K562 (cell line): ENCODE measurements around the gene ELMO3. TPM values are rescaled to one million over a fixed set of nuclear protein-coding genes. Genes with fewer than 3 reads are reported as not detected.

Experiments used
- ASH1L ChIP-seq: fragments of 450-650 bp; IDR thresholded peaks from 2 replicates; pipeline ENCODE4 v1.6.1; 2018; ENCODE audit warnings: borderline replicate concordance, mild to moderate bottlenecking, low read depth; ENCODE audit not compliant: partially characterized antibody
- CBX1 ChIP-seq: sonication (generic); IDR thresholded peaks from 2 replicates; pipeline ENCODE4 v1.6.1; 2016; ENCODE audit warnings: antibody characterized with exemption, low read depth, mild to moderate bottlenecking
- CEBPG ChIP-seq, 3 experiments: fragments of 200-800 bp in 1 of 3; sonication (Bioruptor generic) in 1 of 3; sonication (generic) in 1 of 3; formaldehyde crosslinking in 1 of 3; IDR thresholded peaks in 2 of 3; conservative IDR thresholded peaks in 1 of 3; 2 replicates each; pipeline versions ENCODE4 v1.6.1 to v1.8.0; 2016 to 2022; ENCODE audit warnings: missing compliant biosample characterization in 2 of 3, missing genetic modification characterization in 2 of 3, mild to moderate bottlenecking in 1 of 3, missing genetic modification reagents in 1 of 3
- DACH1 ChIP-seq: fragments of 450-650 bp; IDR thresholded peaks from 2 replicates; pipeline ENCODE4 v1.6.1; 2018; ENCODE audit not compliant: partially characterized antibody
- NCOA1 ChIP-seq: fragments of 450-650 bp; IDR thresholded peaks from 2 replicates; pipeline ENCODE4 v1.6.1; 2016; ENCODE audit warnings: low read depth
- POLR3A ChIP-seq: IDR thresholded peaks from 2 replicates; pipeline ENCODE4 v1.6.1; 2011; ENCODE audit warnings: borderline replicate concordance, mild to moderate bottlenecking, moderate library complexity; ENCODE audit not compliant: insufficient read length, insufficient read depth; ENCODE audit errors: extremely low read depth
- PURB ChIP-seq: sonication (generic); formaldehyde crosslinking; IDR thresholded peaks from 2 replicates; pipeline ENCODE4 v1.9.0; 2021; ENCODE audit warnings: low read depth, mild to moderate bottlenecking, missing genetic modification reagents
- SFPQ ChIP-seq: fragments of 200-400 bp; formaldehyde crosslinking; IDR thresholded peaks from 2 replicates; pipeline ENCODE4 v1.6.1; 2017; ENCODE audit warnings: mild to moderate bottlenecking, low read depth, low read length, moderate library complexity
- SMAD4 ChIP-seq: fragments of 250-450 bp; sonication (Bioruptor Pico); conservative IDR thresholded peaks from 2 replicates; pipeline ENCODE4 v1.8.0; 2021; ENCODE audit warnings: inconsistent platforms, mild to moderate bottlenecking, moderate library complexity
- SMARCB1 ChIP-seq: IDR thresholded peaks from 2 replicates; pipeline ENCODE4 v1.6.1; 2011; ENCODE audit warnings: improper control_type of control experiment, low read depth; ENCODE audit not compliant: insufficient read length
- THRAP3 ChIP-seq: fragments of 450-650 bp; IDR thresholded peaks from 2 replicates; pipeline ENCODE4 v1.6.1; 2016; ENCODE audit warnings: mild to moderate bottlenecking, inconsistent platforms, borderline replicate concordance
- ZKSCAN8 ChIP-seq: fragments of 200-800 bp; sonication (Bioruptor generic); IDR thresholded peaks from 2 replicates; pipeline ENCODE4 v1.6.1; 2016; ENCODE audit warnings: missing genetic modification characterization, missing compliant biosample characterization
- ZNF121 ChIP-seq: sonication (generic); formaldehyde crosslinking; conservative IDR thresholded peaks from 2 replicates; pipeline ENCODE4 v1.8.0; 2022; ENCODE audit warnings: missing genetic modification reagents
- ZNF124 ChIP-seq: sonication (generic); formaldehyde crosslinking; IDR thresholded peaks from 2 replicates; pipeline ENCODE4 v1.8.1; 2022; ENCODE audit warnings: missing genetic modification reagents
- ZNF436 ChIP-seq: fragments of 250-450, 450-650 bp; sonication (Bioruptor Pico); formaldehyde crosslinking; IDR thresholded peaks from 2 replicates; pipeline ENCODE4 v1.7.0; 2020; ENCODE audit warnings: mild to moderate bottlenecking
- ZNF445 ChIP-seq: fragments of 250-450 bp; sonication (Bioruptor Pico); IDR thresholded peaks from 2 replicates; pipeline ENCODE4 v1.4.0; 2020; ENCODE audit warnings: low read depth, mild to moderate bottlenecking, moderate library complexity
- ZNF561 ChIP-seq: fragments of 450-650 bp; formaldehyde crosslinking; conservative IDR thresholded peaks from 2 replicates; pipeline ENCODE4 v1.4.0; 2020; ENCODE audit warnings: mild to moderate bottlenecking, moderate library complexity
- ZNF586 ChIP-seq: fragments of 450-650 bp; formaldehyde crosslinking; conservative IDR thresholded peaks from 2 replicates; pipeline ENCODE4 v1.4.0; 2020; ENCODE audit warnings: mild to moderate bottlenecking, moderate library complexity
- polyA plus RNA-seq, 8 experiments: library from polyadenylated mRNA; depleted of rRNA in 4 of 8; stranded (reverse) in 5 of 8; unstranded in 3 of 8; fragments of >200 nt; fragmentation: Nextera tagmentation in 2 of 8; fragmentation: Illumina TruSeq in 1 of 8; extraction: Ambion mirVana in 2 of 8; extraction: Trizol in 1 of 8; gene quantifications; 2 replicates each; pipeline versions ENCODE4 v1.2.1 to v1.2.3, GENCODE V29; 2011 to 2014; ENCODE audit warnings: inconsistent platforms in 1 of 8, missing spikeins in 1 of 8
- total RNA-seq, 7 experiments: library from RNA; depleted of rRNA in 6 of 7; stranded (reverse); fragments of >200 nt in 6 of 7; fragmentation: Illumina TruSeq in 2 of 7; extraction: Trizol in 2 of 7; gene quantifications; 2 replicates each; pipeline versions ENCODE4 v1.2.1 to v1.2.3, GENCODE V29; 2011 to 2021; ENCODE audit warnings: low replicate concordance in 1 of 7
- TF ChIP-seq, protein P1 (sequence below): sonication (generic); formaldehyde crosslinking; IDR thresholded peaks from 2 replicates; pipeline ENCODE4 v1.5.0; 2020; ENCODE audit warnings: missing genetic modification reagents
- TF ChIP-seq, protein P2 (sequence below): sonication (generic); formaldehyde crosslinking; IDR thresholded peaks from 2 replicates; pipeline ENCODE4 v1.9.0; 2022; ENCODE audit warnings: mild to moderate bottlenecking, missing genetic modification reagents
- TF ChIP-seq, protein P3 (sequence below): fragments of 450-650 bp; IDR thresholded peaks from 2 replicates; pipeline ENCODE4 v1.7.0; 2016; ENCODE audit warnings: borderline replicate concordance

Gene ELMO3
- total and polyA plus RNA-seq, 9 of the 15 experiments (the other 6 are each of a cell fraction or from before 2014, with no cell fraction given) = 0.04 to 5.1 (median 1.5) TPM

DNA sequence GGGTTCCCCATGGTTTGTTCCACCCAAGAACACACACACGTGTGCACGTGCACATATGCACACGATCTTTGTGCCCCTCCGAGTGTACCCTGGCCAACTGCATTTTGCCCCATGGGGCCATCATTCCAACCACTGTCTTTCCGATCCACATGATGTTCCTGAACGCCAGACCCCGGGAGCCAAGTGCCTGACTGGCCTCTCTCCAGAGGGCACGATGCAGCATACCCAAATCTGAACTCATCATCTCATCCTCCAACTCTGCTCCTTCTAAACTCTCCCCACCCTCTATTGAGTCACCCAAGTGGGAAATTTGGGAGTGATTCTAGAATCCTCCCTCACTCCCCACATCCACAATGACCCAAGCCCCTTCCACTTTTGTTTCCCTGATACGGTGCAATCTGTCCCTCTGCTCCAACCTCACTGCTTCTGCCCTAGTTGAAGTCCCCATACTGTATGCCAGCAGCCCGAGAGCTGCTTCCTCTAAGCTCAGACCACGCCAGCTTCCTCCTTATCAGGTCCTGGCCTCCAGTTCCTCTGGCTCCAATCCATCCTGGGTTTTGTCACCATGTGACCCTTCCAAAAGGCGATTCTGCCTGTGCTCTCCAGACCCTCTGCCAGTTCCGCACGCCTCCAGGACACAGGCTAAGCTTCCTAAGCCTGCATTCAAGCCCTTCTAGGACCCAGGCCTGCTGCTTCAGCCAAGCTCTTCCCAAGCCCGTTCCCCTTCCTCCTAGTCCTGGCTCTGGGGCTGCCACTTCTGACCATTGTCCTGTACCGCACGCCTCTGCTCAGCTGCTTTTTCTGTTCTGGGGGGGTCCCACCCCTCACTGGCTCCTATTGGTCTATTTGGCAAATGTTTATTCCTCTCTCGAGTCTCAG lies 17.9 kb downstream of the ELMO3 start (continued):
- TF ChIP-seq SMARCB1 = no peak
- TF ChIP-seq ZNF124 (CRISPR knock-in tag) = no peak
- no peak for TF ChIP-seq ZNF121 (CRISPR knock-in tag)
- no peak for TF ChIP-seq ZNF445 (CRISPR knock-in tag)
- no peak for TF ChIP-seq ASH1L
- no peak for TF ChIP-seq NCOA1
- TF ChIP-seq, protein P1, sequence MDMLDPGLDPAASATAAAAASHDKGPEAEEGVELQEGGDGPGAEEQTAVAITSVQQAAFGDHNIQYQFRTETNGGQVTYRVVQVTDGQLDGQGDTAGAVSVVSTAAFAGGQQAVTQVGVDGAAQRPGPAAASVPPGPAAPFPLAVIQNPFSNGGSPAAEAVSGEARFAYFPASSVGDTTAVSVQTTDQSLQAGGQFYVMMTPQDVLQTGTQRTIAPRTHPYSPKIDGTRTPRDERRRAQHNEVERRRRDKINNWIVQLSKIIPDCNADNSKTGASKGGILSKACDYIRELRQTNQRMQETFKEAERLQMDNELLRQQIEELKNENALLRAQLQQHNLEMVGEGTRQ (CRISPR knock-in tag) = peak; percentile 76
- TF ChIP-seq PURB (CRISPR knock-in tag) = no peak
- TF ChIP-seq SMAD4 (CRISPR knock-in tag) = 0 out of 2 replicates have a peak, but pooled peaks have one; percentile 38
- TF ChIP-seq ZKSCAN8 (CRISPR knock-in tag) = no peak
- TF ChIP-seq POLR3A = no peak
- TF ChIP-seq, protein P2, sequence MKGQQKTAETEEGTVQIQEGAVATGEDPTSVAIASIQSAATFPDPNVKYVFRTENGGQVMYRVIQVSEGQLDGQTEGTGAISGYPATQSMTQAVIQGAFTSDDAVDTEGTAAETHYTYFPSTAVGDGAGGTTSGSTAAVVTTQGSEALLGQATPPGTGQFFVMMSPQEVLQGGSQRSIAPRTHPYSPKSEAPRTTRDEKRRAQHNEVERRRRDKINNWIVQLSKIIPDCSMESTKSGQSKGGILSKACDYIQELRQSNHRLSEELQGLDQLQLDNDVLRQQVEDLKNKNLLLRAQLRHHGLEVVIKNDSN (CRISPR knock-in tag) = peak; percentile 77
- TF ChIP-seq SFPQ = no peak
- TF ChIP-seq ZNF436 (CRISPR knock-in tag) = no peak
- no peak for TF ChIP-seq THRAP3
- no peak for TF ChIP-seq ZNF561 (CRISPR knock-in tag)
- TF ChIP-seq CEBPG (CRISPR knock-in tag; IDR thresholded peaks at IDR 0.05) = no peak
- no peak for TF ChIP-seq CEBPG (tag; conservative IDR thresholded peaks at IDR 0.05 in 1 of 2, IDR thresholded peaks at IDR 0.05 in 1 of 2)
- TF ChIP-seq, protein P3, sequence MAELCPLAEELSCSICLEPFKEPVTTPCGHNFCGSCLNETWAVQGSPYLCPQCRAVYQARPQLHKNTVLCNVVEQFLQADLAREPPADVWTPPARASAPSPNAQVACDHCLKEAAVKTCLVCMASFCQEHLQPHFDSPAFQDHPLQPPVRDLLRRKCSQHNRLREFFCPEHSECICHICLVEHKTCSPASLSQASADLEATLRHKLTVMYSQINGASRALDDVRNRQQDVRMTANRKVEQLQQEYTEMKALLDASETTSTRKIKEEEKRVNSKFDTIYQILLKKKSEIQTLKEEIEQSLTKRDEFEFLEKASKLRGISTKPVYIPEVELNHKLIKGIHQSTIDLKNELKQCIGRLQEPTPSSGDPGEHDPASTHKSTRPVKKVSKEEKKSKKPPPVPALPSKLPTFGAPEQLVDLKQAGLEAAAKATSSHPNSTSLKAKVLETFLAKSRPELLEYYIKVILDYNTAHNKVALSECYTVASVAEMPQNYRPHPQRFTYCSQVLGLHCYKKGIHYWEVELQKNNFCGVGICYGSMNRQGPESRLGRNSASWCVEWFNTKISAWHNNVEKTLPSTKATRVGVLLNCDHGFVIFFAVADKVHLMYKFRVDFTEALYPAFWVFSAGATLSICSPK = no peak
- no peak for TF ChIP-seq CBX1
- TF ChIP-seq DACH1 = no peak
- no peak for TF ChIP-seq ZNF586 (CRISPR knock-in tag)
